IMR-90 (cell line): Measurements from ENCODE around the gene C6orf89.

Experiments used
- BHLHE40 ChIP-seq: fragments of 150-350 bp; IDR thresholded peaks from 2 replicates; pipeline ENCODE4 v1.6.1; 2016; ENCODE audit warnings: mild to moderate bottlenecking, low read depth, low read length
- CEBPB ChIP-seq: IDR thresholded peaks from 2 replicates; pipeline ENCODE4 v1.6.1; 2012; ENCODE audit warnings: low read depth, low read length, improper control_type of control experiment
- CHD1 ChIP-seq: IDR thresholded peaks from 2 replicates; pipeline ENCODE4 v1.6.1; 2012; ENCODE audit warnings: low read depth, low read length, improper control_type of control experiment
- FOS ChIP-seq: fragments of 150-350 bp; IDR thresholded peaks from 2 replicates; pipeline ENCODE4 v1.6.1; 2016; ENCODE audit warnings: low read depth, low read length
- MAFK ChIP-seq: IDR thresholded peaks from 2 replicates; pipeline ENCODE4 v1.6.1; 2012; ENCODE audit warnings: low read depth, low read length, improper control_type of control experiment
- MAZ ChIP-seq: IDR thresholded peaks from 2 replicates; pipeline ENCODE4 v1.6.1; 2012; ENCODE audit warnings: low read depth, mild to moderate bottlenecking, low read length, improper control_type of control experiment, moderate library complexity, borderline replicate concordance
- MXI1 ChIP-seq: IDR thresholded peaks from 2 replicates; pipeline ENCODE4 v1.6.1; 2012; ENCODE audit warnings: low read depth, mild to moderate bottlenecking, low read length, moderate library complexity, borderline replicate concordance
- POLR2A ChIP-seq: IDR thresholded peaks from 2 replicates; pipeline ENCODE4 v1.6.1; 2012; ENCODE audit warnings: mild to moderate bottlenecking, low read depth, low read length
- RAD21 ChIP-seq: IDR thresholded peaks from 2 replicates; pipeline ENCODE4 v1.6.1; 2012; ENCODE audit warnings: low read length, improper control_type of control experiment
- RCOR1 ChIP-seq: IDR thresholded peaks from 2 replicates; pipeline ENCODE4 v1.6.1; 2012; ENCODE audit warnings: mild to moderate bottlenecking, low read length, improper control_type of control experiment; ENCODE audit not compliant: insufficient replicate concordance
- RFX5 ChIP-seq: IDR thresholded peaks from 2 replicates; pipeline ENCODE4 v1.8.0; 2012; ENCODE audit warnings: low read depth, mild to moderate bottlenecking, low read length, moderate library complexity
- SMC3 ChIP-seq: fragments of 150-350 bp; IDR thresholded peaks from 2 replicates; pipeline ENCODE4 v1.6.1; 2016; ENCODE audit warnings: low read depth, mild to moderate bottlenecking, antibody characterized with exemption, low read length, moderate library complexity
- TF ChIP-seq, protein P1 (sequence below): conservative IDR thresholded peaks from 2 replicates; pipeline ENCODE4 v1.5.1; 2012; ENCODE audit warnings: mild to moderate bottlenecking, low read depth, low read length, improper control_type of control experiment
- TF ChIP-seq, protein P2 (sequence below): fragments of 150-350 bp; IDR thresholded peaks from 2 replicates; pipeline ENCODE4 v1.6.1; 2017; ENCODE audit warnings: mild to moderate bottlenecking, antibody characterized with exemption, low read length, low read depth

DNA sequence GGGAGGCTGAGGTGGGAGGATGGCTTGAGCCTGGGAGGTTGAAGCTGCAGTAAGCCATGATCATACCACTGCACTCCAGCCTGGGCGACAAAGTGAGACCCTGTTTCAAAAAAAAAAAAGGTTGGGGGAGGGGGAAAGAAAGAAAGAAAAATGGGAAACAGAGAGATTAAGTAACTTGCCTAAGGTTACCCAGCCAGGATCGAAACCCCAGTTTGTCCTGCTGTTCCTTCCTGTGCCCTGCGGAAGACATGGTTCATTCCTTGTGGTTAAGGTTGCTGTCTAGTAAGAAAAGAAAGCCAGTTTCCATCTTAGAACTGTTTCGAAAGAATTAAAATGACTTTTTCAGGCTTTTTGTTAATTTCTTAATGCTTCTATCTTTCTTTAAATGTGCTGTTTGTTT, 29.8 kb downstream of the C6orf89 start:
- TF ChIP-seq, protein P1, sequence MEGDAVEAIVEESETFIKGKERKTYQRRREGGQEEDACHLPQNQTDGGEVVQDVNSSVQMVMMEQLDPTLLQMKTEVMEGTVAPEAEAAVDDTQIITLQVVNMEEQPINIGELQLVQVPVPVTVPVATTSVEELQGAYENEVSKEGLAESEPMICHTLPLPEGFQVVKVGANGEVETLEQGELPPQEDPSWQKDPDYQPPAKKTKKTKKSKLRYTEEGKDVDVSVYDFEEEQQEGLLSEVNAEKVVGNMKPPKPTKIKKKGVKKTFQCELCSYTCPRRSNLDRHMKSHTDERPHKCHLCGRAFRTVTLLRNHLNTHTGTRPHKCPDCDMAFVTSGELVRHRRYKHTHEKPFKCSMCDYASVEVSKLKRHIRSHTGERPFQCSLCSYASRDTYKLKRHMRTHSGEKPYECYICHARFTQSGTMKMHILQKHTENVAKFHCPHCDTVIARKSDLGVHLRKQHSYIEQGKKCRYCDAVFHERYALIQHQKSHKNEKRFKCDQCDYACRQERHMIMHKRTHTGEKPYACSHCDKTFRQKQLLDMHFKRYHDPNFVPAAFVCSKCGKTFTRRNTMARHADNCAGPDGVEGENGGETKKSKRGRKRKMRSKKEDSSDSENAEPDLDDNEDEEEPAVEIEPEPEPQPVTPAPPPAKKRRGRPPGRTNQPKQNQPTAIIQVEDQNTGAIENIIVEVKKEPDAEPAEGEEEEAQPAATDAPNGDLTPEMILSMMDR, result no peak
- TF ChIP-seq FOS, result no peak
- TF ChIP-seq CHD1, result no peak
- no peak for TF ChIP-seq RCOR1
- TF ChIP-seq POLR2A, result no peak
- TF ChIP-seq MAFK, result no peak
- TF ChIP-seq RFX5, result no peak
- TF ChIP-seq RAD21, result no peak
- TF ChIP-seq MXI1, result no peak
- TF ChIP-seq, protein P2, sequence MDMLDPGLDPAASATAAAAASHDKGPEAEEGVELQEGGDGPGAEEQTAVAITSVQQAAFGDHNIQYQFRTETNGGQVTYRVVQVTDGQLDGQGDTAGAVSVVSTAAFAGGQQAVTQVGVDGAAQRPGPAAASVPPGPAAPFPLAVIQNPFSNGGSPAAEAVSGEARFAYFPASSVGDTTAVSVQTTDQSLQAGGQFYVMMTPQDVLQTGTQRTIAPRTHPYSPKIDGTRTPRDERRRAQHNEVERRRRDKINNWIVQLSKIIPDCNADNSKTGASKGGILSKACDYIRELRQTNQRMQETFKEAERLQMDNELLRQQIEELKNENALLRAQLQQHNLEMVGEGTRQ, result no peak
- TF ChIP-seq CEBPB, result no peak
- no peak for TF ChIP-seq MAZ
- TF ChIP-seq SMC3, result no peak
- no peak for TF ChIP-seq BHLHE40
